GM18499 (cell line): ENCODE data around the gene PMPCB.
"Not testable (repeated sequence)": the region's sequence is repeated elsewhere in the genome, so short reads cannot be mapped to it uniquely, and the experiment has no call there.

Source experiments
- ATAC-seq: cut with Tn5 transposase; IDR thresholded peaks from one replicate; pipeline ENCODE4 v1.9.1; 2021; ENCODE audit warnings: moderate number of reproducible peaks; ENCODE audit not compliant: insufficient read depth, unreplicated experiment

PMPCB gene, protein sequence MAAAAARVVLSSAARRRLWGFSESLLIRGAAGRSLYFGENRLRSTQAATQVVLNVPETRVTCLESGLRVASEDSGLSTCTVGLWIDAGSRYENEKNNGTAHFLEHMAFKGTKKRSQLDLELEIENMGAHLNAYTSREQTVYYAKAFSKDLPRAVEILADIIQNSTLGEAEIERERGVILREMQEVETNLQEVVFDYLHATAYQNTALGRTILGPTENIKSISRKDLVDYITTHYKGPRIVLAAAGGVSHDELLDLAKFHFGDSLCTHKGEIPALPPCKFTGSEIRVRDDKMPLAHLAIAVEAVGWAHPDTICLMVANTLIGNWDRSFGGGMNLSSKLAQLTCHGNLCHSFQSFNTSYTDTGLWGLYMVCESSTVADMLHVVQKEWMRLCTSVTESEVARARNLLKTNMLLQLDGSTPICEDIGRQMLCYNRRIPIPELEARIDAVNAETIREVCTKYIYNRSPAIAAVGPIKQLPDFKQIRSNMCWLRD

GRCh38 chr7:103296901-103297836, at the start of gene PMPCB:
PMPCB (plus strand) TSS chr7:103297435; CDS start chr7:103297460, 25 bp downstream.
- peak; percentile 80 for ATAC-seq

GRCh38 chr7:103253699-103254506, 43.3 kb upstream of the PMPCB start:
- ATAC-seq = not testable (repeated sequence)

- ATAC-seq = not testable (repeated sequence)
Observed at GRCh38 chr7:103264054-103264453, 33.2 kb upstream of the PMPCB start.

DNA sequence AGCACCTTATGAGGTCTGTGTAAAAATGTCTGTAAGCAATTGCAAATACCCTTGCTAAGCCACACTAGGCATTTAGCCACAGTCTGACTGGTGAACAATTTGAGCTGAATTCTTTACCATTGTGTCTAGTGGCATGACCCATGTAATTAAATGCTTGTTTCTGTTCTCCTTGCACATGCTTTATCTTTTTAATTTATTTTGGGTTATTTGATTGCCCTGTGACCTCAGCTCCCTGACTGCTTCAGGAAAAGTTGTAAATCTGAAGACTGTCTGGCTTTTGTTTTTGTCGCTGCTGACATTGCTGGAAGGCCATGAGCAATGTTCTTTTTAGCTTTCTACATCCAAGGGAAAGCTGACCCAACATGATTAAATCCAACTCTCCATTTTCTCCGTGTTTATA, 31.0 kb upstream of the PMPCB start:
- not testable (repeated sequence) for ATAC-seq

DNA sequence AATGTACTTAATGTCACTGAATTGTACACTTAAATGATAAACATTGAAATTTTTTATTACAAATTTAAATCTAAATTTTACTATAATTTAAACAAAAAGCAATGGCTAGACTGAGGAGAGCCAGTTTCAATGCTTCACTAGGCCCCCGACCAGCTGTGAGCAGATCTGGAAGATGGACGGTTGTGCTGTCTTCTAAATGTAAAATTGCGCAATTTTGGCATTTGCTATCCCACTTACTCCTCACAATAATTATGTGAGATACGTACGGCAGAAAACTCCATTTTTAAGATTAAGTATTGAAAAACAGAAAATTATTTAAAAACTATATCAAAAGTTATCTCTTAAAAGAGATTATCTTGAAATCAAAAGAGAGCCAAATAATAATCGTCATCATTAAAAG, 23.9 kb upstream of the PMPCB start:
- not testable (repeated sequence) for ATAC-seq

- ATAC-seq = not testable (repeated sequence)
Observed at GRCh38 chr7:103274867-103275266, 22.4 kb upstream of the PMPCB start.

GRCh38 chr7:103278195-103278594, 19.0 kb upstream of the PMPCB start:
- not testable (repeated sequence) for ATAC-seq

GRCh38 chr7:103279636-103279962, 17.6 kb upstream of the PMPCB start:
- ATAC-seq = peak; percentile 21

- ATAC-seq = peak; percentile 85
Observed at GRCh38 chr7:103279963-103280802, 17.1 kb upstream of the PMPCB start.

DNA sequence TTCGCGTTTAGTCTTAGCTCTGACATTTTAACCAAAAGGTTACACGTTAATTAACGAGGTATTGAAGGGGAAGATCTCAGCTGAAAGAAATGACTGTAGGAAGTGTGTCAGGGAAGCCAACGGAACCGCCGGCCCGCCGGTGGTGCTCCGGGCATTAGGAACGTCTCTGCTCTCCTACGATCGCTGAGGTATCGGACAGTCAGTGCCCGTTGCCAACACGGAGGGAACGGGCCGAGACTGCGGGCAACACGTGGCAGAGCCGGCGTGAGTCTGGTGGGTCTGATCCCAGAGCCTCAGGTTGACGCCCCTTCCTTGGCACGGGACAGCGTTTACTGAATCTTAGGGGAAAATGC, 16.5 kb upstream of the PMPCB start:
- not testable (repeated sequence) for ATAC-seq

GRCh38 chr7:103282802-103283427, 14.3 kb upstream of the PMPCB start:
- ATAC-seq = not testable (repeated sequence)

DNA sequence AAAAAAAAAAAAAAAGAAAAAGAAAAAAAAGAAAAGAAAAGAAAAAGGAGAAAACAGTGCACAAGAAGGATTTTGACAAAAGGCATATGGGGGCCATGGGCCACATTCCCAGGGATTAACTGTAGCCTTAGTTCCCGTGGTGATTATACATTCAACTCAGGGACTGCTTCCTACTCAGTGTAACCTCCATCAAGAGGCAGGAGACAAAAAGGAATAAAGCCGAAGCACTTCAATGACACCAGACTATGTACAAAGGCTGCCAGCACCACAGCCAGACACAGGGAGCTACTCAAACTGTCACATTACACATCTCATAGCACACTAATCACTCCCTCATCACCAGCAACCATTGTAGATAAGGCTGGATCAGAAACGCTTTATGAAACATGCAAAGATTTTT, 5.1 kb upstream of the PMPCB start:
- no peak for ATAC-seq

DNA sequence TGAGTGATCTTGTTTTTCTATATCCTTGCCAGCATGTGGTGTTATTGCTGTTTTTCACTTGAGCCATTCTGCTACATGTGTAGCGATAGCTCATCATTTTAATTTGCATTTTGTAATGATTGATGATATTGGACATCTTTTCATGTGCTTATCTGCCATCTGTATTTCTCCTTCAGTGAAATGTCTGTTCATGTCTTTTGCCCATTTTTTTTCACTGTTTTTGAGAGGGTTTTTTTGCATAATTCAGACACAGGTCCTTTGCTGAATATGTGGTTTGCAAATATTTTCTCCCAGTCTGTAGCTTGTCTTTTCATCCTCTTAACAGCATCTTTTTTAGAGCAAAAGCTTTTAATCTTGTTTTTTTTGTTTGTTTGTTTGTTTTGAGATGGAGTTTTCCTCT, 3.7 kb upstream of the PMPCB start:
- ATAC-seq = no peak

GRCh38 chr7:103297837-103298179, 573 bp downstream of the PMPCB start:
- no peak for ATAC-seq

GRCh38 chr7:103299660-103300059, 2.4 kb downstream of the PMPCB start:
- no peak for ATAC-seq

GRCh38 chr7:103301441-103301840, 4.2 kb downstream of the PMPCB start:
- no peak for ATAC-seq

DNA sequence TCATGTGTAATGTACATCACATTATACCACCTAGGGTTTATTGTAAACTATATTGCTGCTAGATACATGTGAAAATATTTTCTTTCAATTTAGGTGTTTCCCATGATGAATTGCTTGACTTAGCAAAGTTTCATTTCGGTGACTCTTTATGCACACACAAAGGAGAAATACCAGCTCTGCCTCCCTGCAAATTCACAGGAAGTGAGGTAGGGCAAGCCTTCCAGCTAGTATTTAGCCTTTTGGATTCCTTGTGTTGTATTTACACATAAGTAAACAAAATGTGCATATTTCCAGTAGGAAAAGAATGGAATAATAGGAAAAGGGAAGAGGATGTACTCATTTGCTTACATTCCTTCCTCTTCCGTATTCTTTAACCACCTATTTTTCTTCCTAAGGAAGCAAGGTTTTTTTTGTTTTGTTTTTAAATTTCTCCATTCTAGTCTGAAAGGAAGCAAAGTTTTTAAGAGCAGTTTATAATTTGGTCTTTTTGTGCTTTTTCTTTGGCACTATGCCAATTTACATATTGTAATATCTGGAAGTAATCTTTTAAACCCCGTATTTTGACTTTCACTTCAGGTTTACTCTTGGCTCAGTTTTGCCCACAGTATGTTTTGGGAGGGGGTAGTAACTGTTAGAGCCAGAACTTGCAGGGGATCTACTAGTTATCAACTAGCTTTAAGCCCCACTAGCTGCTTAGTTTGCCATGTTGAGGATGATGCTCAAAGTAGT, 10.4 kb downstream of the PMPCB start:
- no peak for ATAC-seq

GRCh38 chr7:103314852-103315251, 17.6 kb downstream of the PMPCB start:
- no peak for ATAC-seq
